HFFc6 (cell line): ENCODE measurements around the gene UBQLN3. TPM values are rescaled to one million over a fixed set of nuclear protein-coding genes. Genes with fewer than 3 reads are reported as not detected.

ENCODE experiments used
- DNase-seq: peaks from one replicate; pipeline ENCODE4 v3.0.0-alpha.2; 2018
- H3K27ac Mint-ChIP-seq: 2 replicates; pipeline ENCODE4 v1.8.0; 2020; ENCODE audit warnings: mild to moderate bottlenecking, mixed read lengths
- H3K27me3 Mint-ChIP-seq: 2 replicates; pipeline ENCODE4 v1.8.0; 2021; ENCODE audit warnings: mild to moderate bottlenecking, moderate library complexity, mixed read lengths; ENCODE audit not compliant: insufficient read depth
- H3K36me3 Mint-ChIP-seq: 2 replicates; pipeline ENCODE4 v1.8.0; 2021; ENCODE audit warnings: low read depth, mixed read lengths
- H3K4me1 Mint-ChIP-seq: 2 replicates; pipeline ENCODE4 v1.8.0; 2020; ENCODE audit warnings: low read depth, mixed read lengths
- H3K4me3 Mint-ChIP-seq: 2 replicates; pipeline ENCODE4 v1.8.0; 2020; ENCODE audit warnings: mild to moderate bottlenecking, moderate library complexity, mixed read lengths
- H3K9me3 Mint-ChIP-seq: 2 replicates; pipeline ENCODE4 v1.8.0; 2020; ENCODE audit warnings: mild to moderate bottlenecking, mixed read lengths
- CTCF ChIP-seq: fragments of 200-600 bp; sonication (generic); IDR thresholded peaks from 2 replicates; pipeline ENCODE4 v1.5.0; 2021; ENCODE audit warnings: antibody characterized with exemption, mild to moderate bottlenecking
- total RNA-seq, 6 experiments: library from RNA; stranded (reverse); fragmentation: NEBNext Ultra II Directional; extraction: Animal tissue kit (Norgen Biotek cat#: 25700); gene quantifications; 2 replicates in 1 of 6; 3 replicates in 5 of 6; pipeline ENCODE4 v1.2.3, GENCODE V29; 2021

UBQLN3 gene
- total RNA-seq, 6 experiments from 2014 or later = not detected

- peak; percentile 30 for DNase-seq
- H3K27ac Mint-ChIP-seq = no peak overlapping the region
- peak; percentile 95 for TF ChIP-seq CTCF
- no peaks in the 10 kb centered on the region for H3K4me1 Mint-ChIP-seq
- H3K4me3 Mint-ChIP-seq = no peak overlapping the region
- peaks cover 11% of the 10 kb centered on the region; the same call in 1 of the 2 replicates for H3K27me3 Mint-ChIP-seq
- no peaks in the 10 kb centered on the region for H3K36me3 Mint-ChIP-seq
- H3K9me3 Mint-ChIP-seq = no peaks in the 10 kb centered on the region
Observed at GRCh38 chr11:5476186-5476819, 33.5 kb downstream of the UBQLN3 start.

GRCh38 chr11:5473921-5474320 lies 35.8 kb downstream of the UBQLN3 start:
- Mint-ChIP-seq H3K9me3 (no peaks in the 10 kb centered on the region), H3K27ac (no peak overlapping the region), H3K4me1 (no peaks in the 10 kb centered on the region), H3K27me3 (peaks cover 9% of the 10 kb centered on the region; the same call in 1 of the 2 replicates), H3K36me3 (no peaks in the 10 kb centered on the region), H3K4me3 (no peak overlapping the region)
- TF ChIP-seq CTCF = no peak
- no peak for DNase-seq

- H3K36me3 Mint-ChIP-seq = no peaks in the 10 kb centered on the region
- H3K4me1 Mint-ChIP-seq = no peaks in the 10 kb centered on the region
- DNase-seq = no peak
- no peak overlapping the region for H3K27ac Mint-ChIP-seq
- H3K9me3 Mint-ChIP-seq = no peaks in the 10 kb centered on the region
- no peak for TF ChIP-seq CTCF
- H3K4me3 Mint-ChIP-seq = no peak overlapping the region
- peaks cover 8% of the 10 kb centered on the region for H3K27me3 Mint-ChIP-seq
Observed at GRCh38 chr11:5467527-5467926, 42.2 kb downstream of the UBQLN3 start.

GRCh38 chr11:5460983-5461621 lies 48.7 kb downstream of the UBQLN3 start:
- DNase-seq = no peak
- Mint-ChIP-seq H3K9me3 (no peaks in the 10 kb centered on the region), H3K4me1 (no peaks in the 10 kb centered on the region), H3K4me3 (no peak overlapping the region), H3K27me3 (peaks cover 2% of the 10 kb centered on the region; the same call in 1 of the 2 replicates), H3K36me3 (no peaks in the 10 kb centered on the region), H3K27ac (no peak overlapping the region)
- no peak for TF ChIP-seq CTCF

Other genes with a start within 250 kb of the UBQLN3 start
- not detected for gene HBE1, start 240.0 kb downstream of the UBQLN3 start, total RNA-seq
- gene OR51B4, start 208.0 kb downstream of the UBQLN3 start, total RNA-seq = not detected
- gene OR51B2, start 185.7 kb downstream of the UBQLN3 start, total RNA-seq = not detected
- under 1 TPM in 4 of 6 experiments, not detected in 2; 0.30 to 0.53 (median 0.42) TPM for gene OR51B5, start 166.4 kb downstream of the UBQLN3 start, total RNA-seq
- gene OR51B6, start 158.4 kb downstream of the UBQLN3 start, total RNA-seq = not detected
- under 1 TPM in 1 of 6 experiments, not detected in 5; 0.09 TPM for gene OR51M1, start 126.1 kb downstream of the UBQLN3 start, total RNA-seq
- gene OR51Q1, start 87.8 kb downstream of the UBQLN3 start, total RNA-seq = not detected
- not detected for gene OR51I1, start 68.4 kb downstream of the UBQLN3 start, total RNA-seq
- not detected for gene OR51I2, start 60.6 kb downstream of the UBQLN3 start, total RNA-seq
- not detected for gene OR52D1, start 21.3 kb downstream of the UBQLN3 start, total RNA-seq
- gene UBQLNL, start 6.7 kb upstream of the UBQLN3 start, total RNA-seq = under 1 TPM in 5 of 6 experiments, not detected in 1; 0.07 to 0.17 (median 0.11) TPM
- not detected for gene OR52H1, start 38.6 kb upstream of the UBQLN3 start, total RNA-seq
- gene OR52B6, start 70.9 kb upstream of the UBQLN3 start, total RNA-seq = not detected
- 1 to 10 TPM; 4.0 to 9.0 (median 6.6) TPM for gene TRIM6, start 86.7 kb upstream of the UBQLN3 start, total RNA-seq
- gene TRIM34, start 115.0 kb upstream of the UBQLN3 start, total RNA-seq = 1 to 10 TPM; 3.8 to 6.9 (median 4.9) TPM
- gene TRIM5, start 175.1 kb upstream of the UBQLN3 start, total RNA-seq = 10 to 100 TPM; 35.7 to 49.4 (median 43.5) TPM
- gene TRIM22, start 179.8 kb upstream of the UBQLN3 start, total RNA-seq = 100 to 1,000 TPM in 5 of 6 experiments, 10 to 100 TPM in 1; 77.9 to 131 (median 118) TPM
- not detected for gene OR56B1, start 226.5 kb upstream of the UBQLN3 start, total RNA-seq
- not detected for gene OR52N4, start 244.3 kb upstream of the UBQLN3 start, total RNA-seq